K562 (cell line): ENCODE data around the gene IL21. TPM values are rescaled to one million over a fixed set of nuclear protein-coding genes. Genes with fewer than 3 reads are reported as not detected.

Experiments
- AFF4 ChIP-seq: sonication (generic); formaldehyde crosslinking; IDR thresholded peaks from 2 replicates; pipeline ENCODE4 v1.8.0; 2023; ENCODE audit warnings: mild to moderate bottlenecking, missing genetic modification reagents
- CHD7 ChIP-seq: fragments of 200-600 bp; sonication (generic); IDR thresholded peaks from one replicate; pipeline ENCODE4 v1.6.1; 2012; ENCODE audit warnings: mild to moderate bottlenecking, low read depth, low read length, inconsistent platforms
- E2F4 ChIP-seq: sonication (generic); formaldehyde crosslinking; IDR thresholded peaks from 2 replicates; pipeline ENCODE4 v1.8.0; 2022; ENCODE audit warnings: mild to moderate bottlenecking, low read depth, missing genetic modification reagents
- NR4A1 ChIP-seq, 2 experiments: fragments of 250-450 bp in 1 of 2; fragments of 450-650 bp in 1 of 2; sonication (Bioruptor Pico) in 1 of 2; IDR thresholded peaks; 2 replicates each; pipeline versions ENCODE4 v1.4.0 to v1.6.1; 2016 to 2020; ENCODE audit warnings: mild to moderate bottlenecking in 2 of 2, missing compliant biosample characterization in 1 of 2, missing genetic modification characterization in 1 of 2, moderate library complexity in 1 of 2
- RCOR1 ChIP-seq, 2 experiments: IDR thresholded peaks; 2 replicates each; pipeline ENCODE4 v1.6.1; 2012; ENCODE audit warnings: low read depth in 2 of 2, low read length in 2 of 2, borderline replicate concordance in 1 of 2, improper control_type of control experiment in 1 of 2
- SOX6 ChIP-seq: fragments of 450-650 bp; IDR thresholded peaks from 2 replicates; pipeline ENCODE4 v1.6.1; 2014; ENCODE audit warnings: mild to moderate bottlenecking
- ZNF830 ChIP-seq: fragments of 250-450 bp; sonication (Bioruptor Pico); IDR thresholded peaks from 2 replicates; pipeline ENCODE4 v1.5.0; 2021; ENCODE audit warnings: mild to moderate bottlenecking
- polyA plus RNA-seq, 8 experiments: library from polyadenylated mRNA; depleted of rRNA in 4 of 8; stranded (reverse) in 5 of 8; unstranded in 3 of 8; fragments of >200 nt; fragmentation: Nextera tagmentation in 2 of 8; fragmentation: Illumina TruSeq in 1 of 8; extraction: Ambion mirVana in 2 of 8; extraction: Trizol in 1 of 8; gene quantifications; 2 replicates each; pipeline versions ENCODE4 v1.2.1 to v1.2.3, GENCODE V29; 2011 to 2014; ENCODE audit warnings: inconsistent platforms in 1 of 8, missing spikeins in 1 of 8
- total RNA-seq, 7 experiments: library from RNA; depleted of rRNA in 6 of 7; stranded (reverse); fragments of >200 nt in 6 of 7; fragmentation: Illumina TruSeq in 2 of 7; extraction: Trizol in 2 of 7; gene quantifications; 2 replicates each; pipeline versions ENCODE4 v1.2.1 to v1.2.3, GENCODE V29; 2011 to 2021; ENCODE audit warnings: low replicate concordance in 1 of 7

Gene IL21
- total and polyA plus RNA-seq, 9 of the 15 experiments (the other 6 are each of a cell fraction or from before 2014, with no cell fraction given) = not detected

- no peak for TF ChIP-seq CHD7
- peak; percentile 51; the same call in 1 of the 2 replicates for TF ChIP-seq SOX6
- no peak for TF ChIP-seq NR4A1 (CRISPR knock-in tag; IDR thresholded peaks at IDR 0.05)
- TF ChIP-seq NR4A1 (tag; IDR thresholded peaks at IDR 0.05) = 0 out of 2 replicates have a peak, but pooled peaks have one; percentile 44
- 0 out of 4 replicates have a peak, but pooled peaks of 1 of the 2 experiments have one; percentile 14 for TF ChIP-seq RCOR1 (IDR thresholded peaks at IDR 0.05; ENCODE audit: borderline replicate concordance in 1 of 2, low read depth in 2 of 2, low read length in 2 of 2)
- TF ChIP-seq E2F4 = no peak
- TF ChIP-seq AFF4 = no peak
- TF ChIP-seq ZNF830 (CRISPR knock-in tag) = no peak
These were observed 40.6 kb upstream of the IL21 start (continued) for GRCh38 chr4:122661176-122662160.
